SK-N-MC (cell line): ENCODE data around the gene SYCE3.

Experiments
- EZH2 ChIP-seq: fragments of 200-600 bp; sonication (generic); IDR thresholded peaks from one replicate; pipeline ENCODE4 v1.6.1; 2017; ENCODE audit warnings: antibody characterized with exemption
- POLR2AphosphoS5 ChIP-seq: IDR thresholded peaks from 2 replicates; pipeline ENCODE4 v1.6.1; 2012; ENCODE audit warnings: mild to moderate bottlenecking, low read depth, low read length, borderline replicate concordance

- TF ChIP-seq EZH2 (no peak), POLR2AphosphoS5 (no peak)
Measured at GRCh38 chr22:50574383-50574755, 11.7 kb upstream of the SYCE3 start.
